Left lung (tissue), 14 donors: ENCODE results near the gene ASNS. TPM values are rescaled to one million over a fixed set of nuclear protein-coding genes. Genes with fewer than 3 reads are reported as not detected.
A peak's percentile ranks its signal among the peaks of the same experiment; 100 is the strongest.
"Not testable (repeated sequence)": the region's sequence is repeated elsewhere in the genome, so short reads cannot be mapped to it uniquely, and the experiment has no call there.

Experiments used
- ATAC-seq: fragments of 200-7000 bp; cut with Tn5 transposase; one replicate; pipeline ENCODE4 v1.9.1; 2020; ENCODE audit warnings: moderate library complexity
- DNase-seq, 4 donors: peaks; one replicate each; pipeline ENCODE4 v3.0.0-alpha.2; 2013 to 2020
- H3K27ac ChIP-seq, 2 donors: fragments of 200-600 bp; sonication (generic) in 1 of 2; one replicate each; pipeline versions ENCODE4 v1.5.0 to v1.8.0; 2020 to 2021
- H3K27me3 ChIP-seq, 2 donors: fragments of 200-600 bp; sonication (generic) in 1 of 2; one replicate each; pipeline versions ENCODE4 v1.5.0 to v1.8.0; 2020 to 2021
- H3K36me3 ChIP-seq, 2 donors: fragments of 200-600 bp; sonication (generic) in 1 of 2; one replicate each; pipeline versions ENCODE4 v1.5.0 to v1.8.0; 2020 to 2021
- H3K4me1 ChIP-seq, 2 donors: fragments of 200-600 bp; one replicate each; pipeline ENCODE4 v1.8.0; 2021
- H3K4me3 ChIP-seq, 2 donors: fragments of 200-600 bp; sonication (generic) in 1 of 2; one replicate each; pipeline versions ENCODE4 v1.5.0 to v1.8.0; 2020 to 2021; ENCODE audit warnings: mild to moderate bottlenecking in 1 of 2
- H3K9me3 ChIP-seq, 2 donors: fragments of 200-600 bp; sonication (generic) in 1 of 2; one replicate each; pipeline versions ENCODE4 v1.5.0 to v1.8.0; 2020 to 2021
- CTCF ChIP-seq, 2 donors: fragments of 200-600 bp; sonication (generic) in 1 of 2; IDR thresholded peaks; one replicate each; pipeline versions ENCODE4 v1.5.0 to v1.8.0; 2021; ENCODE audit warnings: antibody characterized with exemption in 2 of 2
- intact Hi-C, 2 donors: fragments of 100-400 bp; cut with DNase I; formaldehyde crosslinking; loops; one replicate each; pipeline versions ENCODE4 v1.11.2 to v1.14.2; 2022
- long read RNA-seq, 12 donors: library from polyadenylated mRNA in 2 of 12; unstranded in 2 of 12; transcript quantifications; one replicate each; pipeline ENCODE4 v2.0.0 and lab custom pipeline, GENCODE V29; 2019 to 2026
- polyA plus RNA-seq, 6 donors: library from polyadenylated mRNA; unstranded; fragments of 120-200 nt; gene quantifications; one replicate each; pipeline ENCODE4 v1.2.1, GENCODE V29; 2013; ENCODE audit not compliant: insufficient read length in 6 of 6
- total RNA-seq, 2 donors: library from RNA; stranded (reverse); fragmentation: NEBNext Ultra II Directional; extraction: Animal tissue kit (Norgen Biotek cat#: 25700); gene quantifications; one replicate each; pipeline ENCODE4 v1.2.1, GENCODE V29; 2021
- donor health status: DM: no; HTN: yes; CAD: no.
- donor health status: DM: no; HTN: no; CAD: no.

Gene ASNS, protein sequence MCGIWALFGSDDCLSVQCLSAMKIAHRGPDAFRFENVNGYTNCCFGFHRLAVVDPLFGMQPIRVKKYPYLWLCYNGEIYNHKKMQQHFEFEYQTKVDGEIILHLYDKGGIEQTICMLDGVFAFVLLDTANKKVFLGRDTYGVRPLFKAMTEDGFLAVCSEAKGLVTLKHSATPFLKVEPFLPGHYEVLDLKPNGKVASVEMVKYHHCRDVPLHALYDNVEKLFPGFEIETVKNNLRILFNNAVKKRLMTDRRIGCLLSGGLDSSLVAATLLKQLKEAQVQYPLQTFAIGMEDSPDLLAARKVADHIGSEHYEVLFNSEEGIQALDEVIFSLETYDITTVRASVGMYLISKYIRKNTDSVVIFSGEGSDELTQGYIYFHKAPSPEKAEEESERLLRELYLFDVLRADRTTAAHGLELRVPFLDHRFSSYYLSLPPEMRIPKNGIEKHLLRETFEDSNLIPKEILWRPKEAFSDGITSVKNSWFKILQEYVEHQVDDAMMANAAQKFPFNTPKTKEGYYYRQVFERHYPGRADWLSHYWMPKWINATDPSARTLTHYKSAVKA
- total RNA-seq (10 to 100 TPM; 22.3 to 52.5 TPM), polyA plus RNA-seq (10 to 100 TPM; 26.7 to 49.2 (median 39.9) TPM)
- long read RNA-seq, donor 1, partial matches to known transcripts, result 0 of 3 reads
- long read RNA-seq, donor 1, other reads (novel, unspliced or antisense), result 0 of 3 reads
- long read RNA-seq, donor 2, transcript ASNS-202 (13 exons, 1,994 nt), result major isoform, 6 of 6 reads
- long read RNA-seq, donor 2, partial matches to known transcripts, result 0 of 6 reads
- long read RNA-seq, donor 2, other reads (novel, unspliced or antisense), result 0 of 6 reads
- long read RNA-seq, donor 3, transcript ASNS-202 (13 exons, 1,994 nt), result major isoform, 8 of 9 reads
- long read RNA-seq, donor 3, partial matches to known transcripts, result 0 of 9 reads
- long read RNA-seq, donor 3, other reads (novel, unspliced or antisense), result 0 of 9 reads
- long read RNA-seq, donor 4, transcript ASNS-202 (13 exons, 1,994 nt), result major isoform, 8 of 8 reads
- long read RNA-seq, donor 4, partial matches to known transcripts, result 0 of 8 reads
- long read RNA-seq, donor 4, other reads (novel, unspliced or antisense), result 0 of 8 reads
- long read RNA-seq, donor 5, transcript ASNS-202 (13 exons, 1,994 nt), result major isoform, 6 of 7 reads
- long read RNA-seq, donor 5, partial matches to known transcripts, result 0 of 7 reads
- long read RNA-seq, donor 5, other reads (novel, unspliced or antisense), result 0 of 7 reads
- long read RNA-seq, donor 6, partial matches to known transcripts, result 0 of 5 reads
- long read RNA-seq, donor 6, other reads (novel, unspliced or antisense), result 0 of 5 reads
- long read RNA-seq, donor 7, partial matches to known transcripts, result 0 of 5 reads
- long read RNA-seq, donor 7, other reads (novel, unspliced or antisense), result 0 of 5 reads
- long read RNA-seq, donor 8, partial matches to known transcripts, result 0 of 4 reads
- long read RNA-seq, donor 8, other reads (novel, unspliced or antisense), result 0 of 4 reads
- long read RNA-seq, donor 9, result 0 reads
- long read RNA-seq, donor 10, transcript ASNS-202 (13 exons, 1,994 nt), result major isoform, 7 of 10 reads
- long read RNA-seq, donor 10, partial matches to known transcripts, result 2 of 10 reads
- long read RNA-seq, donor 10, other reads (novel, unspliced or antisense), result 0 of 10 reads
- long read RNA-seq, donor 11, transcript ASNS-202 (13 exons, 1,994 nt), result major isoform, 7 of 10 reads
- long read RNA-seq, donor 11, partial matches to known transcripts, result 0 of 10 reads
- long read RNA-seq, donor 11, other reads (novel, unspliced or antisense), result 0 of 10 reads
- long read RNA-seq, donor 12, partial matches to known transcripts, result 0 of 1 reads
- long read RNA-seq, donor 12, other reads (novel, unspliced or antisense), result 0 of 1 reads

DNA sequence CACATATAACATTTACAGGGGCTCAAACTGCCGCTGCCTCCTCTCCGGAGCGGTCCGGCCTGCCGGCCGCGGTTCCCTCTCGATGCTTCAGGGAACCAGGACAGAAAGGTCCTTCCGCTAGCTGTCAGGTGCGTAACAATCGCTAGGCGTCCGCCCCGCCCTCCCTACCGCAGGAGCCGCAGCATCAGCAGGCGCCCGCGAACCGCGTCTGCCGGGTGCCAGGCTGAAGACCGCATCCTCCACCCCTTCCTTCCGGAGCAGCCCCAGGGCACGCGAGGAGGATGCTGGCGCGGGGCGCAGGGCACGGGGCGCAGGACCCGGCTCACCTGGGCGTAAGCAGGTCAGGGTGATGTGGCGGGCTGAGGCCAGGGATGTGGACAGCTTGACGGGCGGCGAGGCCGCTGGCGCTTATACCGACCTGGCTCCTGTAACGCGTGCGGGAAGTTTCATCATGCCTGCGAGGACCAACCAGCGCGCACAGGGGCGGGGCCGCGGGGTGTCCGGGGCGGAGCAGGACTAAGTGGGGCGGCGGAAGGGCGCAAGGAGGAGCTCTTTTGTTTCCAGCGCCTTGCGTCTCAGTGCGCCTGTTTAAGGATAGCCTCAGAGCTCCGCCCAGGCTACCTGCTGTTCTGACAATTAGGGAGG is at the start of gene ASNS:
Gene ASNS (minus strand): TSS at position 384 of the 645 bp plus-strand sequence. CDS start 3,252 bp downstream, outside the sequence.
- no peaks in the 10 kb centered on the region for H3K36me3 ChIP-seq
- H3K27ac ChIP-seq, result peak within 1 kb of the TSS; percentile 62 to 78
- ATAC-seq (peak; percentile 100), DNase-seq (peak; percentile 84 to 97 (median 93))
- peak within 1 kb of the TSS; percentile 59 to 68 for H3K4me3 ChIP-seq
- no peaks in the 10 kb centered on the region for H3K9me3 ChIP-seq
- H3K4me1 ChIP-seq, result peaks cover 0 to 7% of the 10 kb centered on the region in 2 donors
- no peak for TF ChIP-seq CTCF (IDR thresholded peaks at IDR 0.05)
- intact Hi-C loops, result no loop called here
- H3K27me3 ChIP-seq, result no peaks in the 10 kb centered on the region

DNA sequence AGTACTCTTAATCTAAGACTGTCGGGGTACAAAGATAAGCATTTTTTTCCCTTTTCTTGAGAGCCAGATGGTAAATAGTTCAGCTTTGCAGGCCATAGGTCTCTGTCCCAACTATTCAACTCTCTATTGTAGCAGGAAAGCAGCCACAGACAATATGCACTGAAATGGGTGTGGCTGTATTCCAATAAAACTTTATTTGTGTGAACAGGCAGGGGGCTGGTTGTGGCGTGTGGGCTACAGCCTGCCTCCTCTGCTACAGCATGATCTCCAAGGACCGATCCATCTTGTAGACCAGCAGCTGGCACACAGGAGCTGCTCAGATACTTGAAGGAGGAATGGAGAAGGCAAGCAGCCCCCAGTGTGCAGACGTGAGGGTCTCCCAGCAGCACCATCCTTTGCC is 49.0 kb upstream of the ASNS start:
- intact Hi-C loops, H3K27me3 ChIP-seq, H3K9me3 ChIP-seq, H3K4me3 ChIP-seq, H3K36me3 ChIP-seq, DNase-seq, ATAC-seq, H3K4me1 ChIP-seq, H3K27ac ChIP-seq: not testable (repeated sequence)

DNA sequence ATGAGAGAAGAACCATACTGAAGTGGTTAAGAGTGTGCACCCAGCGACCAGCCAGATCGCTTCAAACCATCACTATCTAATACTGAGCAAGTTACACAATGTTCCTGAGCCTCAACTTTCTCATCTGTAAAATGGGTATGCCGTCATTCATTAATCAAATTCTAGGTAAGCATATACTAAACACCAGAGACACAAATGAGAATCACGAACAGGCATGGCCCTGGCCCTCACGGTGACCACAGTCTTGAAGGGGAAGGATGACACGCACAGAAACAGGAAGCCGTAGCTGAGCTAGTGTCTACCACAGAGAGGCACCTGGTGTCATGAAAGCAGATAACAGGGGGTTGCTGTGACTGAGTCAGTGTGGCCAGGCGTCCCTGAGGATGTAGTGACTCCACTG is 43.1 kb upstream of the ASNS start:
- DNase-seq, H3K4me1 ChIP-seq, H3K36me3 ChIP-seq, H3K27me3 ChIP-seq, intact Hi-C loops, H3K4me3 ChIP-seq, H3K27ac ChIP-seq, H3K9me3 ChIP-seq, ATAC-seq: not testable (repeated sequence)

DNA sequence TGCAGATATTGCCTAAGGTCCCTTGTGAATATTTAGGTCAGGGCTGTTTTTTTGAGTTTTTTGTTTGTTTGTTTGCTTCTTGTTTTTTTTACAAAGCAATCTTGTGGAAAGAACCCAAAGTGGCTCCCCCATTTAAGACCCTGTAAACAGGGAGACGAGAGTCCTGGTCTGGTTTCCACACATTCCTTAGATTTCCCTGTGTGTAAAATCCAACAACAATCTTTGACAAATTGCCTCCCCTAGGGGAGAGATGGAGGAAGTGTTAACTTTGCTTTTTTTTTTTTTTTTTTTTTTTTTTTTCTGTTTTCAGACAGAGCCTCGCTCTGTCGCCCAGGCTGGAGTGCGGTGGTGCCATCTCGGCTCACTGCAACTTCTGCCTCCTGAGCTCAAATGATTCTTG is 40.1 kb upstream of the ASNS start:
- H3K36me3 ChIP-seq, ATAC-seq, H3K9me3 ChIP-seq, DNase-seq, intact Hi-C loops, H3K4me1 ChIP-seq, H3K27me3 ChIP-seq, H3K4me3 ChIP-seq, H3K27ac ChIP-seq: not testable (repeated sequence)

DNA sequence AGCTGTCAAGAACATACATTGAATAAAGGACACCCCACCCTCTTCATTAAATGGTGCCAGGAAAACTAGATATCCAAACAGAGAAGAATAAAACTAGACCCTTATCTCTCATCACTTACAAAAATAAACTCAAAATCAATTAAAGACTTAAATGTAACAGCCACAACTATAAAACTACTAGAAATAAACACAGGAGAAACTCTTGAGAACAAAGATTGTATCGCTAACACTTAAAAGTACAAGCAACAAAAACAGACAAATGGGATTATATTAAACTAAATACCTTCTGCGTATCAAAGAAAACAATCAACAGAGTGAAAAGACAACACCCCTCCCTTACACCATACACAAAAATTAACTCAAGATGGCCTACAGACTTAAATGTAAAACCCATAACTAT is 24.7 kb upstream of the ASNS start:
- H3K4me1 ChIP-seq, DNase-seq, H3K27me3 ChIP-seq, H3K27ac ChIP-seq, ATAC-seq, H3K9me3 ChIP-seq, H3K36me3 ChIP-seq, intact Hi-C loops, H3K4me3 ChIP-seq: not testable (repeated sequence)

DNA sequence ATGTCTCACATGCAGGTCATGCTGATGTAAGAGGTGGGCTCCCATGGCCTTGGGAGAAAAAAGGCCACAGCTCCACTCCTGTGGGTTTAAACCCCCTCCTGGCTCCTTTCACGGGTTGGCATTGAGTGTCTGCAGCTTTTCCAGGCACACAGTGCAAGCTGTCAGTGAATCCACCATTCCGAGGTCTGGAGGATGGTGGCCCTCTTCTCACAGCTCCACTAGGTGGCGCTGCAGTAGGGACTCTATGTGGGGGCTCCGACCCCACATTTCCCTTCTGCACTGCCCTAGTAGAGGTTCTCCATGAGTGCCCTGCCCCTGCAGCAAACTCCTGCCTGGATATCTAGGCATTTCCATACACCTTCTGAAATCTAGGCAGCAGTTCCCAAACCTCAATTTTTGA is 19.5 kb upstream of the ASNS start:
- H3K27me3 ChIP-seq, DNase-seq, H3K27ac ChIP-seq, H3K4me1 ChIP-seq, intact Hi-C loops, ATAC-seq, H3K4me3 ChIP-seq, H3K36me3 ChIP-seq: not testable (repeated sequence)
- peaks cover 0 to 12% of the 10 kb centered on the region in 2 donors for H3K9me3 ChIP-seq

DNA sequence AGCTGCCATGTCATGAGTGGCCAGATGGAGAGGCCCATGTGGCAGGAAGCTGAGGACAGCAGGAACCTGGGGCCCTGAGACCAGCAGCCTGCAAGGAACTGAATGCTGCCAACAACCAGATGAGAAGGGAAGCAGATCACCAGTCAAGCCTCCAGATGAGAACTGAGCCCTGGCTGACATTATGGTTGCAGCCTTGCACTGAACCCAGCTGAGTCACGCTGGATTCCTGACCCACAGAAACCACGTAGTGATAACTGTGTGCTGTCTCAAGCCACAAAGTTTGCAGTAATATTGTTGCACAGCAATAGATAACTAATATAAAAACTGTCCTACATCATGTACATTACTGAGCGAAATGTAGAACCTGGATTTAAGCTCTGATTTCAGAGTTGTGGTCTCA is 7.3 kb upstream of the ASNS start:
- H3K4me1 ChIP-seq, H3K9me3 ChIP-seq, H3K27me3 ChIP-seq, H3K36me3 ChIP-seq, DNase-seq, ATAC-seq, intact Hi-C loops, H3K27ac ChIP-seq, H3K4me3 ChIP-seq: not testable (repeated sequence)

GRCh38 chr7:97874894-97875293 is 2.7 kb upstream of the ASNS start:
- H3K36me3 ChIP-seq, H3K4me1 ChIP-seq, H3K4me3 ChIP-seq, DNase-seq, ATAC-seq, intact Hi-C loops, H3K27me3 ChIP-seq, H3K9me3 ChIP-seq, H3K27ac ChIP-seq: not testable (repeated sequence)
